HepG2 (cell line): ENCODE results near the gene CLDN9. TPM values are rescaled to one million over a fixed set of nuclear protein-coding genes. Genes with fewer than 3 reads are reported as not detected.

Experiments used
- ATAC-seq: fragments of 200-7000 bp; cut with Tn5 transposase; 3 replicates; pipeline ENCODE4 v1.9.1; 2020; ENCODE audit warnings: mild to moderate bottlenecking, moderate library complexity
- BruUV-seq: library from RNA; stranded (reverse); fragments of 400-500 nt; replicated peaks from 2 replicates; lab custom pipeline; 2021; lab: Mats Ljungman, UMichigan
- CTCF ChIA-PET: fragments of 300-600 bp; formaldehyde crosslinking; extraction: SDS; loops from one replicate; lab custom pipeline; 2021; ENCODE audit warnings: low total read pairs, inconsistent platforms, low intra/inter-chr PET ratio; lab: Yijun Ruan, JAX
- POLR2A ChIA-PET: fragments of 350-600 bp; sonication (Branson Sonifier 250); formaldehyde crosslinking; loops from one replicate; lab custom pipeline; 2020; ENCODE audit warnings: antibody characterized with exemption, inconsistent platforms; lab: Yijun Ruan, JAX
- DNase-seq: peaks from one replicate; pipeline ENCODE4 v3.0.0-alpha.2; 2015; ENCODE audit warnings: low spot score
- FAIRE-seq: peaks from 3 replicates; lab custom pipeline; 2011; peaks lifted over from hg19 to GRCh38; lab: Jason Lieb, UNC
- H2AFZ ChIP-seq: one replicate; pipeline ENCODE4 v1.6.1; 2011; ENCODE audit warnings: low read length, inconsistent platforms
- H3K27ac ChIP-seq: fragments of 300-600 bp; 3 replicates; pipeline ENCODE4 v1.8.0; 2011; ENCODE audit warnings: mixed run types, mild to moderate bottlenecking, mixed read lengths, low read length, inconsistent platforms; ENCODE audit not compliant: insufficient read depth; ENCODE audit errors: extremely low read length
- H3K27me3 ChIP-seq, 2 experiments: fragments of 200-600 bp in 1 of 2; 2 replicates in 1 of 2; 3 replicates in 1 of 2; pipeline versions ENCODE4 v1.6.0 to v1.8.0; 2011; ENCODE audit warnings: low read length in 2 of 2, mild to moderate bottlenecking in 2 of 2, moderate library complexity in 2 of 2, inconsistent platforms in 1 of 2; ENCODE audit not compliant: insufficient read depth in 2 of 2, control insufficient read depth in 1 of 2
- H3K36me3 ChIP-seq, 2 experiments: fragments of 200-600 bp in 1 of 2; replicated peaks in 1 of 2; 2 replicates in 1 of 2; 3 replicates in 1 of 2; pipeline versions ENCODE4 v1.5.1 to v1.8.0; 2011; ENCODE audit warnings: low read length in 2 of 2, inconsistent platforms in 1 of 2; ENCODE audit not compliant: insufficient read depth in 2 of 2, control insufficient read depth in 1 of 2
- H3K4me1 ChIP-seq: 2 replicates; pipeline ENCODE4 v1.5.1; 2012; ENCODE audit warnings: low read length, inconsistent platforms; ENCODE audit not compliant: insufficient read depth
- H3K4me2 ChIP-seq: 2 replicates; pipeline ENCODE4 v1.6.0; 2011; ENCODE audit warnings: low read depth, low read length, inconsistent platforms
- H3K4me3 ChIP-seq, 3 experiments: fragments of 200-600 bp in 1 of 3; sonication (generic), shearing (Covaris generic) in 1 of 3; replicated peaks in 1 of 3; 2 replicates each; pipeline ENCODE4 v1.5.1; 2011 to 2016; ENCODE audit warnings: low read length in 3 of 3, inconsistent platforms in 2 of 3, low read depth in 2 of 3, mild to moderate bottlenecking in 2 of 3, control low read depth in 1 of 3, mixed read lengths in 1 of 3; ENCODE audit not compliant: insufficient read depth in 1 of 3
- H3K79me2 ChIP-seq: one replicate; pipeline ENCODE4 v1.6.1; 2011; ENCODE audit warnings: low read length, inconsistent platforms; ENCODE audit not compliant: insufficient read depth
- H3K9ac ChIP-seq: 2 replicates; pipeline ENCODE4 v1.6.0; 2011; ENCODE audit warnings: mild to moderate bottlenecking, low read depth, low read length, inconsistent platforms; ENCODE audit not compliant: insufficient read depth
- H3K9me3 ChIP-seq: 2 replicates; pipeline ENCODE4 v1.5.1; 2012; ENCODE audit warnings: mild to moderate bottlenecking, low read length
- H4K20me1 ChIP-seq: 2 replicates; pipeline ENCODE4 v1.6.0; 2011; ENCODE audit warnings: inconsistent platforms, mild to moderate bottlenecking, low read length, moderate library complexity; ENCODE audit not compliant: insufficient read depth
- CHD4 ChIP-seq: fragments of 200-600 bp; sonication (generic); IDR thresholded peaks from 2 replicates; pipeline ENCODE4 v1.7.0; 2017; ENCODE audit warnings: mild to moderate bottlenecking, low read length, borderline replicate concordance
- LCORL ChIP-seq, 2 experiments: fragments of 450-650 bp in 1 of 2; sonication (generic) in 1 of 2; formaldehyde crosslinking in 1 of 2; IDR thresholded peaks; 2 replicates each; pipeline versions ENCODE4 v1.5.0 to v1.6.1; 2017 to 2020; ENCODE audit warnings: antibody characterized with exemption in 1 of 2, missing genetic modification reagents in 1 of 2
- RBFOX2 ChIP-seq: fragments of 200-400 bp; formaldehyde crosslinking; IDR thresholded peaks from 2 replicates; pipeline ENCODE4 v1.6.1; 2017; ENCODE audit warnings: low read depth, mild to moderate bottlenecking, low read length
- TRIM22 ChIP-seq: fragments of 450-650 bp; IDR thresholded peaks from 2 replicates; pipeline ENCODE4 v1.6.1; 2017
- ZMYM3 ChIP-seq: sonication (generic); formaldehyde crosslinking; IDR thresholded peaks from 2 replicates; pipeline ENCODE4 v1.5.1; 2020; ENCODE audit warnings: mild to moderate bottlenecking, missing genetic modification reagents
- ZNF615 ChIP-seq: sonication (generic); formaldehyde crosslinking; IDR thresholded peaks from 2 replicates; pipeline ENCODE4 v1.5.0; 2020; ENCODE audit warnings: mild to moderate bottlenecking, missing genetic modification reagents, borderline replicate concordance
- ZNF629 ChIP-seq: sonication (generic); formaldehyde crosslinking; conservative IDR thresholded peaks from 2 replicates; pipeline ENCODE4 v1.5.0; 2020; ENCODE audit warnings: missing genetic modification reagents
- WGBS: methylation state at CpG from one replicate; pipeline ENCODE4 v1.1.6; 2017; ENCODE audit warnings: low lambda C conversion rate; 5-methylcytosine and 5-hydroxymethylcytosine counted together
- in situ Hi-C: cut with HindIII; loops from 2 replicates; pipeline ENCODE4 v1.10.0; 2017; ENCODE audit warnings: low pct_unique_long_range_greater_than_20kb; ENCODE audit not compliant: extremely low pct_ligation_motif_present
- intact Hi-C: fragments of 100-400 bp; cut with micrococcal nuclease; formaldehyde crosslinking; loops from one replicate; pipeline ENCODE4 v1.10.0; 2022; ENCODE audit not compliant: unreplicated experiment
- polyA plus RNA-seq, 8 experiments: library from polyadenylated mRNA; depleted of rRNA in 3 of 8; stranded (reverse) in 7 of 8; unstranded in 1 of 8; fragments of >200 nt; fragmentation: Illumina TruSeq in 4 of 8; extraction: Trizol in 4 of 8; gene quantifications; 2 replicates each; pipeline versions ENCODE4 v1.2.1 to v1.2.3, GENCODE V29; 2011 to 2016; ENCODE audit warnings: low read depth in 4 of 8, missing spikeins in 1 of 8, mixed read lengths in 1 of 8; ENCODE audit not compliant: insufficient read depth in 1 of 8
- total RNA-seq, 5 experiments: library from RNA; depleted of rRNA; stranded (reverse); fragments of >200 nt; fragmentation: Illumina TruSeq; extraction: Trizol; gene quantifications; 2 replicates each; pipeline ENCODE4 v1.2.3, GENCODE V29; 2016; ENCODE audit warnings: low read depth in 1 of 5

The CLDN9 gene
- total and polyA plus RNA-seq, 2 of the 13 experiments (the other 11 are each of a cell fraction or from before 2014, with no cell fraction given), result 0.15 to 0.26 TPM

GRCh38 chr16:3038256-3038655 is 25.5 kb downstream of the CLDN9 start (continued):
- TF ChIP-seq LCORL (IDR thresholded peaks at IDR 0.05) (no peak), LCORL (CRISPR knock-in tag; IDR thresholded peaks at IDR 0.05) (no peak), TRIM22 (no peak), RBFOX2 (no peak)

- peak; percentile 28; the same call in 2 of the 3 replicates for ATAC-seq
- no peaks in the 10 kb centered on the region for H3K36me3 ChIP-seq
- peak; percentile 89 for TF ChIP-seq ZNF629 (CRISPR knock-in tag)
- peak; percentile 60; the same call in 1 of the 2 replicates for TF ChIP-seq CHD4
- TF ChIP-seq ZMYM3 (CRISPR knock-in tag), result peak; percentile 30; the same call in 1 of the 2 replicates
- no peak for TF ChIP-seq ZNF615 (CRISPR knock-in tag)
- TF ChIP-seq, all 625 proteins: peak for 3
- Histone ChIP-seq H3K4me2 (no peak overlapping the region), H3K4me3 (no peak overlapping the region), H3K27ac (no peak overlapping the region), H3K27me3 (peaks cover 13 to 72% of the 10 kb centered on the region in 2 experiments; a peak in 4 of 5 replicates), H3K9ac (no peak overlapping the region), H3K9me3 (no peaks in the 10 kb centered on the region), H3K4me1 (peaks cover 34% of the 10 kb centered on the region), H2AFZ (no peak overlapping the region), H4K20me1 (no peaks in the 10 kb centered on the region), H3K79me2 (no peaks in the 10 kb centered on the region)
- no peak for DNase-seq
- intact Hi-C loops, result no loop called here
- 33% methylated on average over 4 of the region's 5 CpGs for WGBS
- ChIA-PET CTCF (no interaction called here), POLR2A (interaction anchor here (0.7 to 1.4 kb wide), 5 partner anchors 11 to 29 kb away, joined by 3 to 5 read pairs (median 4); partner anchors contain the start of genes HCFC1R1 and THOC6)
- no peak for FAIRE-seq
- BruUV-seq, result no TSS peak
- in situ Hi-C loops, result no loop called here
Observed at GRCh38 chr16:3038896-3039295, 26.2 kb downstream of the CLDN9 start.
